ENCODE data around the gene FMNL2. TPM values are rescaled to one million over a fixed set of nuclear protein-coding genes. Genes with fewer than 3 reads are reported as not detected.

The FMNL2 gene
- total RNA-seq, 4 donors from 2014 or later, result 6.7 to 17.2 (median 11.5) TPM

GRCh38 chr2:152406119-152406835, 71.3 kb downstream of the FMNL2 start:
- Histone ChIP-seq H3K36me3 (no peaks in the 10 kb centered on the region), H3K4me1 (peaks cover 93 to 96% of the 10 kb centered on the region in 2 donors), H3K9me3 (no peaks in the 10 kb centered on the region), H3K27ac (peak overlapping the region; percentile 71 to 86 (median 80)), H3K4me3 (peak overlapping the region in 2 of 4 donors; percentile 18 to 30), H3K27me3 (no peaks in the 10 kb centered on the region)
- DNase-seq (no peak), ATAC-seq (no peak)
- in situ Hi-C loops (cut with MboI; ENCODE audit: low sequenced_read_pairs in 4 of 4) (no loop called here), intact Hi-C loops (cut with DNase I; ENCODE audit: low total_unique reads) (loop anchor here (2.0 to 5.0 kb wide), 2 partner anchors 67 to 216 kb away; no protein-coding TSS in a partner anchor)
- TF ChIP-seq CTCF (IDR thresholded peaks at IDR 0.05 in 4 of 5, conservative IDR thresholded peaks at IDR 0.05 in 1 of 5) (no peak), POLR2A (IDR thresholded peaks at IDR 0.05) (no peak)

GRCh38 chr2:152406836-152407161, 71.8 kb downstream of the FMNL2 start:
- intact Hi-C loops (cut with DNase I; ENCODE audit: low total_unique reads) (loop anchor here (1.0 to 5.0 kb wide), 3 partner anchors 68 to 311 kb away; partner anchors contain the start of gene PRPF40A), in situ Hi-C loops (cut with MboI; ENCODE audit: low sequenced_read_pairs in 4 of 4) (no loop called here)
- no peak for DNase-seq
- TF ChIP-seq POLR2A (IDR thresholded peaks at IDR 0.05), result no peak
- TF ChIP-seq CTCF (IDR thresholded peaks at IDR 0.05 in 4 of 5, conservative IDR thresholded peaks at IDR 0.05 in 1 of 5), result no peak
- Histone ChIP-seq H3K9me3 (no peaks in the 10 kb centered on the region), H3K27me3 (no peaks in the 10 kb centered on the region), H3K27ac (peak overlapping the region; percentile 71 to 86 (median 80)), H3K4me1 (peaks cover 94 to 95% of the 10 kb centered on the region in 2 donors), H3K36me3 (no peaks in the 10 kb centered on the region), H3K4me3 (peak overlapping the region; percentile 14 to 40 (median 24))
- ATAC-seq, result no peak

DNA sequence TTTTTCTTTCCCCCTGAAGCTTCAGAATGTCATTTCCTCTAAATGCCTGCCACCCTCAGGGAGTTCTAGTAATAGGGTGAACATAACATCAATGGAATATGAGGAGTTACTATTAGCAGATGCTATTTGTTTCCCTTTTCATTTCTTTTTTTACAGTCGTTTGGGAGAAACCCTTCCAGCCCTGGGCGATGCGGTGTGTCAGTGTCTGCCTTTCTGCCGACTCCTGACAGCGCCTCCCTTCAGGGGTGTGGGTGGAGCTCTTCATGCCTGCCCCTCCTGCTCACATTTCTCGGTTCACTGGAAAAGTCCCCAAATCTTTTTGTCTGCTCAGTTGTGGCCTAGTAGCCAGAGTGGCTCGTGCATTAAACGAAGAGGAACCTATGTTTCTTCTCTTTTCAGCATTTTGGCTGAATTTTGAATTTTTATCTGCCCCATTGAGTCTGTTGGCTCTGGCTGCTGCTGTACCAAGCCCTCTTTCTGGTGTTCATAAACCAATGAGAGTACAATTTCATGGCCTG, 72.3 kb downstream of the FMNL2 start:
- no peaks in the 10 kb centered on the region for H3K9me3 ChIP-seq
- no peak for TF ChIP-seq CTCF (IDR thresholded peaks at IDR 0.05 in 4 of 5, conservative IDR thresholded peaks at IDR 0.05 in 1 of 5)
- TF ChIP-seq POLR2A (IDR thresholded peaks at IDR 0.05), result peak in 1 of 2 donors; percentile 52
- ATAC-seq (peak in 1 of 2 donors; percentile 44), DNase-seq (peak; percentile 55)
- H3K36me3 ChIP-seq, result no peaks in the 10 kb centered on the region
- intact Hi-C loops (cut with DNase I; ENCODE audit: low total_unique reads) (loop anchor here (1.0 to 5.0 kb wide), 3 partner anchors 68 to 310 kb away; partner anchors contain the start of gene PRPF40A), in situ Hi-C loops (cut with MboI; ENCODE audit: low sequenced_read_pairs in 4 of 4) (no loop called here)
- H3K4me1 ChIP-seq, result peaks cover 91 to 94% of the 10 kb centered on the region in 2 donors
- peak overlapping the region; percentile 71 to 86 (median 80) for H3K27ac ChIP-seq
- no peaks in the 10 kb centered on the region for H3K27me3 ChIP-seq
- H3K4me3 ChIP-seq, result peak overlapping the region; percentile 14 to 40 (median 24)

DNA sequence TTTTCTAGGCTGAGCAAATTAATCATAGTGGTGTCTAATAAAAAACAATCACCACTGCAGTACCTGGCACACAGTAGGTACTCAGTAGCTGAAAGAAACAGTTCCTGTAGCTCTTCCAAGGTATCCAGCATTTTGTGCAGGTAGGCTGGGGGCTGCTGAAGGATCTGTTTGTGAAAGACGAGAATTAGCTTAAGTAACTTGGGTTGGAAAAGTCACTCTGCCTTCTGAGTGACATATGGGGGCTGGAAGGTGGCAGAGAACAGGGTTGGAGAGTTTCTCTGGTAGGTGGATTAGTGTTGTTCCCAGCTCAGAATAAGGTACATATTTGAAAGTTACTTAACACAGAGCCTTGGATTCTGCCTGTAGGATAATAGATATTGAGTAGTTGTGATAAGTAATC, 72.8 kb downstream of the FMNL2 start:
- intact Hi-C loops (cut with DNase I; ENCODE audit: low total_unique reads) (loop anchor here (1.0 to 5.0 kb wide), 3 partner anchors 69 to 309 kb away; partner anchors contain the start of gene PRPF40A), in situ Hi-C loops (cut with MboI; ENCODE audit: low sequenced_read_pairs in 4 of 4) (no loop called here)
- no peaks in the 10 kb centered on the region for H3K36me3 ChIP-seq
- no peaks in the 10 kb centered on the region for H3K27me3 ChIP-seq
- peak overlapping the region in 2 of 4 donors; percentile 30 to 40 for H3K4me3 ChIP-seq
- H3K4me1 ChIP-seq, result peaks cover 87 to 89% of the 10 kb centered on the region in 2 donors
- H3K9me3 ChIP-seq, result no peaks in the 10 kb centered on the region
- TF ChIP-seq POLR2A (IDR thresholded peaks at IDR 0.05) (no peak), CTCF (IDR thresholded peaks at IDR 0.05 in 4 of 5, conservative IDR thresholded peaks at IDR 0.05 in 1 of 5) (no peak)
- ATAC-seq (no peak), DNase-seq (no peak)
- peak overlapping the region; percentile 71 to 86 (median 80) for H3K27ac ChIP-seq

Measured in gastrocnemius medialis (tissue), 4 donors.